SK-N-SH (cell line): Measurements from ENCODE around the gene MAP2. TPM values are rescaled to one million over a fixed set of nuclear protein-coding genes. Genes with fewer than 3 reads are reported as not detected.

Source experiments
- CTCF ChIA-PET: fragments of 300-600, 350-600 bp; formaldehyde crosslinking; extraction: SDS; loops from one replicate; lab custom pipeline; 2021; lab: Yijun Ruan, JAX
- POLR2A ChIA-PET: fragments of 350-600 bp; sonication (Branson Sonifier 250); formaldehyde crosslinking; extraction: SDS; loops from one replicate; lab custom pipeline; 2020; ENCODE audit warnings: antibody characterized with exemption, inconsistent platforms; lab: Yijun Ruan, JAX
- DNase-seq: peaks from one replicate; pipeline ENCODE4 v3.0.0; 2012
- H2AFZ ChIP-seq: fragments of 200-600 bp; sonication (generic); 2 replicates; pipeline ENCODE4 v1.8.1; 2016; ENCODE audit warnings: antibody characterized with exemption, mild to moderate bottlenecking, low read depth
- H3F3A ChIP-seq: fragments of 200-600 bp; sonication (generic); replicated peaks from 2 replicates; pipeline ENCODE3; 2016; ENCODE audit warnings: antibody characterized with exemption, mild to moderate bottlenecking; ENCODE audit not compliant: insufficient read depth
- H3K27ac ChIP-seq, 2 experiments: fragments of 200-500 bp in 1 of 2; fragments of 200-600 bp in 1 of 2; sonication (Bioruptor generic) in 1 of 2; sonication (generic), shearing (Covaris generic) in 1 of 2; 2 replicates each; pipeline versions ENCODE4 v1.5.1 to v1.6.1; 2014 to 2016; ENCODE audit warnings: low read depth in 2 of 2, inconsistent platforms in 1 of 2, low read length in 1 of 2, mild to moderate bottlenecking in 1 of 2, mixed read lengths in 1 of 2
- H3K27me3 ChIP-seq: fragments of 200-600 bp; sonication (generic), shearing (Covaris generic); 2 replicates; pipeline ENCODE4 v1.6.1; 2016; ENCODE audit warnings: mixed run types; ENCODE audit not compliant: insufficient read depth
- H3K36me3 ChIP-seq, 2 experiments: fragments of 200-500 bp in 1 of 2; fragments of 200-600 bp in 1 of 2; sonication (Bioruptor generic) in 1 of 2; sonication (generic) in 1 of 2; replicated peaks in 1 of 2; 2 replicates each; pipeline versions ENCODE3 to v1.5.1; 2014 to 2016; ENCODE audit warnings: low read length in 1 of 2, mild to moderate bottlenecking in 1 of 2; ENCODE audit not compliant: insufficient read depth in 2 of 2, control insufficient read depth in 1 of 2
- H3K4me1 ChIP-seq, 2 experiments: fragments of 200-500 bp in 1 of 2; fragments of 200-600 bp in 1 of 2; sonication (Bioruptor generic) in 1 of 2; sonication (generic), shearing (Covaris generic) in 1 of 2; 2 replicates each; pipeline versions ENCODE4 v1.5.1 to v1.6.1; 2014 to 2016; ENCODE audit warnings: low read depth in 1 of 2, low read length in 1 of 2, mixed run types in 1 of 2; ENCODE audit not compliant: insufficient read depth in 2 of 2, control insufficient read depth in 1 of 2
- H3K4me2 ChIP-seq: fragments of 200-600 bp; sonication (generic), shearing (Covaris generic); 2 replicates; pipeline ENCODE4 v1.6.1; 2017; ENCODE audit warnings: mixed run types
- H3K4me3 ChIP-seq, 2 experiments: fragments of 200-500 bp in 1 of 2; fragments of 200-600 bp in 1 of 2; sonication (Bioruptor generic) in 1 of 2; sonication (generic), shearing (Covaris generic) in 1 of 2; 2 replicates each; pipeline versions ENCODE4 v1.5.1 to v1.8.1; 2014 to 2016; ENCODE audit warnings: low read depth in 2 of 2, inconsistent platforms in 1 of 2, low read length in 1 of 2, mild to moderate bottlenecking in 1 of 2, mixed read lengths in 1 of 2, moderate library complexity in 1 of 2
- H3K79me2 ChIP-seq: fragments of 200-600 bp; sonication (generic); 2 replicates; pipeline ENCODE4 v1.8.1; 2017; ENCODE audit warnings: mild to moderate bottlenecking; ENCODE audit not compliant: insufficient read depth
- H3K9ac ChIP-seq: fragments of 200-600 bp; sonication (generic); 2 replicates; pipeline ENCODE4 v1.6.1; 2017; ENCODE audit warnings: mixed run types
- H3K9me2 ChIP-seq: fragments of 200-600 bp; sonication (generic); 2 replicates; pipeline ENCODE4 v1.6.1; 2017; ENCODE audit warnings: mixed run types
- H3K9me3 ChIP-seq: fragments of 200-600 bp; sonication (generic); 2 replicates; pipeline ENCODE4 v1.6.1; 2017; ENCODE audit warnings: mixed run types, mild to moderate bottlenecking, moderate library complexity
- H4K20me1 ChIP-seq: fragments of 200-600 bp; sonication (generic); 2 replicates; pipeline ENCODE4 v1.6.1; 2017; ENCODE audit warnings: mild to moderate bottlenecking, mixed run types; ENCODE audit not compliant: insufficient read depth
- CTCF ChIP-seq: fragments of 200-600 bp; sonication (generic); IDR thresholded peaks from 2 replicates; pipeline ENCODE4 v1.6.1; 2017; ENCODE audit warnings: antibody characterized with exemption, mild to moderate bottlenecking, moderate library complexity
- ELF1 ChIP-seq: IDR thresholded peaks from 2 replicates; pipeline ENCODE4 v1.4.0; 2012
- EZH2phosphoT487 ChIP-seq: fragments of 200-600 bp; sonication (generic); IDR thresholded peaks from 2 replicates; pipeline ENCODE4 v1.6.1; 2017; ENCODE audit warnings: low read depth, mixed run types, mild to moderate bottlenecking, antibody characterized with exemption, moderate library complexity, borderline replicate concordance
- FOSL2 ChIP-seq: IDR thresholded peaks from 2 replicates; pipeline ENCODE4 v1.4.0; 2012; ENCODE audit warnings: low read depth, mild to moderate bottlenecking, moderate library complexity, borderline replicate concordance
- FOXM1 ChIP-seq: IDR thresholded peaks from 2 replicates; pipeline ENCODE4 v1.4.0; 2012; ENCODE audit warnings: low read depth, mild to moderate bottlenecking
- MEF2A ChIP-seq: IDR thresholded peaks from 2 replicates; pipeline ENCODE4 v1.4.0; 2012; ENCODE audit warnings: low read depth, borderline replicate concordance
- MXI1 ChIP-seq: IDR thresholded peaks from 2 replicates; pipeline ENCODE4 v1.6.1; 2012; ENCODE audit warnings: mild to moderate bottlenecking, low read depth, low read length, improper control_type of control experiment
- NRF1 ChIP-seq: IDR thresholded peaks from 2 replicates; pipeline ENCODE4 v1.6.1; 2012; ENCODE audit warnings: low read depth, mild to moderate bottlenecking, low read length
- REST ChIP-seq: IDR thresholded peaks from 2 replicates; pipeline ENCODE4 v1.6.1; 2012; ENCODE audit warnings: mild to moderate bottlenecking, low read depth, low read length, moderate library complexity
- RFX5 ChIP-seq: IDR thresholded peaks from 2 replicates; pipeline ENCODE4 v1.6.1; 2012; ENCODE audit warnings: mild to moderate bottlenecking, improper control_type of control experiment, low read length
- SMC3 ChIP-seq: IDR thresholded peaks from 2 replicates; pipeline ENCODE4 v1.6.1; 2012; ENCODE audit warnings: low read depth, low read length, improper control_type of control experiment
- TAF1 ChIP-seq: IDR thresholded peaks from 2 replicates; pipeline ENCODE4 v1.6.1; 2012; ENCODE audit warnings: low read depth, mild to moderate bottlenecking, low read length, moderate library complexity, borderline replicate concordance
- TCF12 ChIP-seq: IDR thresholded peaks from 2 replicates; pipeline ENCODE4 v1.4.0; 2012
- YY1 ChIP-seq: IDR thresholded peaks from 2 replicates; pipeline ENCODE4 v1.4.0; 2012; ENCODE audit warnings: low read depth, mild to moderate bottlenecking
- WGBS: methylation state at CpG from one replicate; pipeline ENCODE4 v1.1.6; 2017; ENCODE audit warnings: low lambda C conversion rate; 5-methylcytosine and 5-hydroxymethylcytosine counted together
- polyA plus RNA-seq, 3 experiments: library from polyadenylated mRNA; depleted of rRNA; stranded (reverse); fragments of >200 nt; gene quantifications; 2 replicates each; pipeline ENCODE4 v1.2.3, GENCODE V29; 2012
- TF ChIP-seq, protein P1 (sequence below): IDR thresholded peaks from 2 replicates; pipeline ENCODE4 v1.4.0; 2012; ENCODE audit warnings: low read depth
- TF ChIP-seq, protein P2 (sequence below): IDR thresholded peaks from 2 replicates; pipeline ENCODE4; 2012
- TF ChIP-seq, protein P3 (sequence below): fragments of 150-350 bp; IDR thresholded peaks from 2 replicates; pipeline ENCODE4 v1.6.1; 2017; ENCODE audit warnings: antibody characterized with exemption, low read length, low read depth, borderline replicate concordance

MAP2 gene
- polyA plus RNA-seq, 1 of the 3 experiments (the other 2 are of a cell fraction): 7.8 TPM

- Histone ChIP-seq H3K4me3 (no peak overlapping the region), H3K9me2 (no peaks in the 10 kb centered on the region), H3K36me3 (peaks cover 0 to 3% of the 10 kb centered on the region in 2 experiments), H3K27ac (no peak overlapping the region), H3K9ac (no peak overlapping the region), H3K27me3 (no peaks in the 10 kb centered on the region), H4K20me1 (no peaks in the 10 kb centered on the region), H3K4me1 (peaks cover 0 to 17% of the 10 kb centered on the region in 2 experiments), H3K4me2 (no peak overlapping the region), H3K9me3 (no peaks in the 10 kb centered on the region), H3K79me2 (no peaks in the 10 kb centered on the region), H3F3A (peaks cover 18% of the 10 kb centered on the region), H2AFZ (no peak overlapping the region)
- no peak for TF ChIP-seq FOXM1
- TF ChIP-seq, protein P1, sequence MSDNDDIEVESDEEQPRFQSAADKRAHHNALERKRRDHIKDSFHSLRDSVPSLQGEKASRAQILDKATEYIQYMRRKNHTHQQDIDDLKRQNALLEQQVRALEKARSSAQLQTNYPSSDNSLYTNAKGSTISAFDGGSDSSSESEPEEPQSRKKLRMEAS: no peak
- TF ChIP-seq SMC3: no peak
- no peak for TF ChIP-seq ELF1
- TF ChIP-seq NRF1: no peak
- TF ChIP-seq CTCF: no peak
- no peak for TF ChIP-seq TCF12
- TF ChIP-seq MEF2A: no peak
- TF ChIP-seq EZH2phosphoT487: no peak
- no peak for TF ChIP-seq MXI1
- TF ChIP-seq, protein P2, sequence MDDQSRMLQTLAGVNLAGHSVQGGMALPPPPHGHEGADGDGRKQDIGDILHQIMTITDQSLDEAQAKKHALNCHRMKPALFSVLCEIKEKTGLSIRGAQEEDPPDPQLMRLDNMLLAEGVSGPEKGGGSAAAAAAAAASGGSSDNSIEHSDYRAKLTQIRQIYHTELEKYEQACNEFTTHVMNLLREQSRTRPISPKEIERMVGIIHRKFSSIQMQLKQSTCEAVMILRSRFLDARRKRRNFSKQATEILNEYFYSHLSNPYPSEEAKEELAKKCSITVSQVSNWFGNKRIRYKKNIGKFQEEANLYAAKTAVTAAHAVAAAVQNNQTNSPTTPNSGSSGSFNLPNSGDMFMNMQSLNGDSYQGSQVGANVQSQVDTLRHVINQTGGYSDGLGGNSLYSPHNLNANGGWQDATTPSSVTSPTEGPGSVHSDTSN: no peak
- TF ChIP-seq TAF1: no peak
- TF ChIP-seq YY1: no peak
- TF ChIP-seq FOSL2: no peak
- no peak for TF ChIP-seq REST
- TF ChIP-seq RFX5: no peak
- TF ChIP-seq, protein P3, sequence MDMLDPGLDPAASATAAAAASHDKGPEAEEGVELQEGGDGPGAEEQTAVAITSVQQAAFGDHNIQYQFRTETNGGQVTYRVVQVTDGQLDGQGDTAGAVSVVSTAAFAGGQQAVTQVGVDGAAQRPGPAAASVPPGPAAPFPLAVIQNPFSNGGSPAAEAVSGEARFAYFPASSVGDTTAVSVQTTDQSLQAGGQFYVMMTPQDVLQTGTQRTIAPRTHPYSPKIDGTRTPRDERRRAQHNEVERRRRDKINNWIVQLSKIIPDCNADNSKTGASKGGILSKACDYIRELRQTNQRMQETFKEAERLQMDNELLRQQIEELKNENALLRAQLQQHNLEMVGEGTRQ: no peak
- POLR2A ChIA-PET: no interaction called here
- no peak for DNase-seq
- WGBS: 94% methylated on average over 3 of the region's 3 CpGs
- CTCF ChIA-PET: no interaction called here
Observed at GRCh38 chr2:209529579-209529978, 105.7 kb downstream of the MAP2 start.
